ENCODE results near the gene CXCR2.

CXCR2 gene

GRCh38 chr2:218082586-218083351 is 43.1 kb upstream of the CXCR2 start:
- peaks cover 5% of the 10 kb centered on the region for H3K9me3 ChIP-seq (ENCODE audit: severe bottlenecking)
- no peak for DNase-seq
- H3K36me3 ChIP-seq: no peaks in the 10 kb centered on the region
- TF ChIP-seq CTCF (IDR thresholded peaks at IDR 0.05; ENCODE audit: low read depth, low read length): no peak
- H3K4me3 ChIP-seq (ENCODE audit: low read depth, low read length): no peak overlapping the region
- peaks cover 5% of the 10 kb centered on the region for H3K27me3 ChIP-seq (ENCODE audit: insufficient read depth, low read depth, severe bottlenecking)
- no peak overlapping the region for H3K27ac ChIP-seq

- no peak overlapping the region for H3K27ac ChIP-seq
Measured at GRCh38 chr2:218083352-218083676, 42.5 kb upstream of the CXCR2 start.

GRCh38 chr2:218086478-218086877 is 39.4 kb upstream of the CXCR2 start:
- no peaks in the 10 kb centered on the region for H3K36me3 ChIP-seq
- no peak for TF ChIP-seq CTCF (IDR thresholded peaks at IDR 0.05; ENCODE audit: low read depth, low read length)
- peaks cover 9% of the 10 kb centered on the region for H3K9me3 ChIP-seq (ENCODE audit: severe bottlenecking)
- no peak for DNase-seq
- peaks cover 28% of the 10 kb centered on the region for H3K27me3 ChIP-seq (ENCODE audit: insufficient read depth, low read depth, severe bottlenecking)
- no peak overlapping the region for H3K27ac ChIP-seq
- H3K4me3 ChIP-seq (ENCODE audit: low read depth, low read length): no peak overlapping the region

More at GRCh38 chr2:218083352-218083676, 42.5 kb upstream of the CXCR2 start:
- DNase-seq: no peak
- no peak for TF ChIP-seq CTCF (IDR thresholded peaks at IDR 0.05; ENCODE audit: low read depth, low read length)
- Histone ChIP-seq H3K36me3 (no peaks in the 10 kb centered on the region), H3K4me3 (ENCODE audit: low read depth, low read length) (no peak overlapping the region), H3K27me3 (ENCODE audit: insufficient read depth, low read depth, severe bottlenecking) (peaks cover 6% of the 10 kb centered on the region), H3K9me3 (ENCODE audit: severe bottlenecking) (peaks cover 5% of the 10 kb centered on the region)

- Histone ChIP-seq H3K4me3 (ENCODE audit: low read depth, low read length) (no peak overlapping the region), H3K27me3 (ENCODE audit: insufficient read depth, low read depth, severe bottlenecking) (peaks cover 33% of the 10 kb centered on the region), H3K9me3 (ENCODE audit: severe bottlenecking) (peaks cover 9% of the 10 kb centered on the region), H3K36me3 (no peaks in the 10 kb centered on the region), H3K27ac (no peak overlapping the region)
- TF ChIP-seq CTCF (IDR thresholded peaks at IDR 0.05; ENCODE audit: low read depth, low read length): no peak
- DNase-seq: no peak
Measured at GRCh38 chr2:218089259-218089658, 36.6 kb upstream of the CXCR2 start.

- Histone ChIP-seq H3K4me3 (ENCODE audit: low read depth, low read length) (no peak overlapping the region), H3K9me3 (ENCODE audit: severe bottlenecking) (peaks cover 4% of the 10 kb centered on the region), H3K36me3 (no peaks in the 10 kb centered on the region), H3K27me3 (ENCODE audit: insufficient read depth, low read depth, severe bottlenecking) (peaks cover 31% of the 10 kb centered on the region), H3K27ac (no peak overlapping the region)
- no peak for TF ChIP-seq CTCF (IDR thresholded peaks at IDR 0.05; ENCODE audit: low read depth, low read length)
- no peak for DNase-seq
Measured at GRCh38 chr2:218091746-218092145, 34.1 kb upstream of the CXCR2 start.

GRCh38 chr2:218093879-218094278 is 31.9 kb upstream of the CXCR2 start:
- Histone ChIP-seq H3K27me3 (ENCODE audit: insufficient read depth, low read depth, severe bottlenecking) (peaks cover 25% of the 10 kb centered on the region), H3K4me3 (ENCODE audit: low read depth, low read length) (no peak overlapping the region), H3K27ac (no peak overlapping the region), H3K36me3 (no peaks in the 10 kb centered on the region), H3K9me3 (ENCODE audit: severe bottlenecking) (peaks cover 3% of the 10 kb centered on the region)
- DNase-seq: no peak
- peak; percentile 39; the same call in 1 of the 2 replicates for TF ChIP-seq CTCF (IDR thresholded peaks at IDR 0.05; ENCODE audit: low read depth, low read length)
